DMS53 treated with DMSO at 0.1 percent for 48 hours (cell line): ENCODE data around the gene KEAP1.
A peak's percentile ranks its signal among the peaks of the same experiment; 100 is the strongest.

ENCODE experiments used
- DNase-seq: peaks from one replicate; lab custom pipeline; 2025; ENCODE audit not compliant: unreplicated experiment; lab: John Stamatoyannopoulos, UW

KEAP1 gene

DNA sequence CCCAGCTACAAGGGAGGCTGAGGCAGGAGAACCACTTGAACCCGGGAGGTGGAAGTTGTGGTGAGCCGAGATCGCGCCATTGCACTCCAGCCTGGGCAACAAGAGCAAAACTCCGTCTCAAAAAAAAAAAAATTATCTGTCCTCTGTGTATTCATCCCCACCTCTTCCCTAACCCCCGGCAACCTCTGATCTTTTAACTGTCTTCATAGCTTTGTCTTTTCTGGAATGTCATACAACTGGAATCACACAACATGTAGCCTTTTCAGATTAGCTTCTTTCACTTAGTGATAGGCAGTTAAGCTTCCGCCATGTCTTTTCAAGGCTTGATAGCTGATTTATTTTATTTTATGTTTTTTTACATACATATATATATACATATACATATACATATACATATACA is 22.5 kb upstream of the KEAP1 start:
- DNase-seq, result no peak

DNA sequence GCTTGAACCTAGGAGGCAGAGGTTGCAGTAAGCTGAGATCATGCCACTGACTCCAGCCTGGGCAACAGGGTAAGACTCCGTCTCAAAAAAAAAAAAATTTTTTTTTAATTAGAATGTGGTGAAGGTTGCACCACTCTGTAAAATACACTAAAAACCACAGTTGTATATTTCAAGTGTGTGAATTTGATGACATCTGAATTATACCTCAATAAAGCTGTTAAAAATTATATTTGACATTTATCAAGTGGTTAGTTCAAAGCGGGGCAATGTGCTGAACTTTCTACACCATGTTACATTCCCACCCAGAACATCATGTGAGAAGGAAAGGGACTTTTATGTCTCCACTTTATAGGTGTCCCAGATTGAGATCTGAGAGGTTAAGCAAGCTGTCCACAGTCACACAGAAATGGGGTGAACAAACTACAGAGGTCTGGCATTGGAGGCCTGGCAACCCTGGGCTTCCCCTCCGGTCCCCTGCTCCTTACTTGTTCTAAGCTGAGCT is 20.0 kb upstream of the KEAP1 start:
- DNase-seq, result no peak

DNA sequence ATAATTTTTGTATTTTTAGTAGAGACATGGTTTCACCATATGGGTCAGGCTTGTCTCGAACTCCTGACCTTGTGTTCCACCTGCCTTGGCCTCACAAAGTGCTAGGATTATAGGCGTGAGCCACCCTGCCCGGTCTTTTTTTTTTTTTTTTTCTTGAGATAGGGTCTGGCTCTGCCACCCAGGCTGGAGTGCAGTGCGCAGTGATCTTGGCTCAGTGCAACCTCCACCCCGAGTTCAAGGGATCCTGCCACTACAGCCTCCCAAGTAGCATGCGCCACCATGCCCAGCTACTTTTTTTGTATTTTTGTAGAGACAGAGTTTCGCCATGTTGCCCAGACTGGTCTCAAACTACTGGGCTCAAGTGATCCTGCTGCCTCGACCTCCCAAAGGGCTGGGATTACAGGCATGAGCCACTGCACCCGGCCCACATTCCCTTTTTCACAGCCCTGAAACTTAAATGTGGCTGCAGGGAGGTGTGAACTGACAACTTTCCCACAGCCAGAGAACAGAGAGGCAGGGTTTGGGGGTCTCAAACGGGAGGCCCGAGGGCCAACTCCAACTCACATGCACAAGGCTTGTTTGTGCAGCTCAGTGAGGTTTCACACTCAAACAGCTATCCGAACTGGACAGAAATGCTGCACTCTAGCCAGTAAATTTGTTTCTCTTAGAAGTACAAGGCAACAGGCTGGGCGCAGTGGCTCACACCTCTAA is 18.5 kb upstream of the KEAP1 start:
- no peak for DNase-seq

DNA sequence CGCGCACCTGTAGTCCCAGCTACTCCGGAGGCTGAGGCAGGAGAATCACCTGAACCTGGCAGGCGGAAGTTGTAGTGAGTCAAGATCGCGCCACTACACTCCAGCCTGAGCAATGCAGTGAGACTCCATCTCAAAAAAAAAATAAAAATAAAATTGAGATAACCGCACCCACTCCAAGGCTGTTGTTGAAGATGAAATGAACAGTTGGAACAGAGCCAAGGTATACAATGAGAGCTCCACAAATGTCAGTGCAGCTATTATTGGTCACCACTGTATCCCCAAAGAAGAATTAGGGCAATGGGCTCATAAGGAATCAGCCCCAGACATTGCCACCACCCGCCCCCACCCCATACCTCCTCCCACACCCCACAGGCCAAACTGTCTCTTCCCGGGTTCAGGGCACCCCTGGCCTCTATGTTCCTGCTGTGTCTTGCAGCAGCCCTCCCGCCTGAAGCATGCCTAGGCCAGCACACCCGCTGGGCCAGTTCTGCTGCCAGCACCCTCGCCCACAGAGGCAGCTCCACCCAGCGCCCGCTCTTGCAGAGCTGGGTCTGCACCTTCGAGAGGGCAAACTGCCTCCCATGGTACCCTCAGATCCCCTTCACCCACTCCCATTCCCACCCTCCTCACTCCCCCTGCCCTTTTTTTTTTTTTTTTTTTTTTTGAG is 17.6 kb upstream of the KEAP1 start:
- DNase-seq, result no peak

- DNase-seq, result no peak
Measured at GRCh38 chr19:10519421-10519820, 16.3 kb upstream of the KEAP1 start.

DNA sequence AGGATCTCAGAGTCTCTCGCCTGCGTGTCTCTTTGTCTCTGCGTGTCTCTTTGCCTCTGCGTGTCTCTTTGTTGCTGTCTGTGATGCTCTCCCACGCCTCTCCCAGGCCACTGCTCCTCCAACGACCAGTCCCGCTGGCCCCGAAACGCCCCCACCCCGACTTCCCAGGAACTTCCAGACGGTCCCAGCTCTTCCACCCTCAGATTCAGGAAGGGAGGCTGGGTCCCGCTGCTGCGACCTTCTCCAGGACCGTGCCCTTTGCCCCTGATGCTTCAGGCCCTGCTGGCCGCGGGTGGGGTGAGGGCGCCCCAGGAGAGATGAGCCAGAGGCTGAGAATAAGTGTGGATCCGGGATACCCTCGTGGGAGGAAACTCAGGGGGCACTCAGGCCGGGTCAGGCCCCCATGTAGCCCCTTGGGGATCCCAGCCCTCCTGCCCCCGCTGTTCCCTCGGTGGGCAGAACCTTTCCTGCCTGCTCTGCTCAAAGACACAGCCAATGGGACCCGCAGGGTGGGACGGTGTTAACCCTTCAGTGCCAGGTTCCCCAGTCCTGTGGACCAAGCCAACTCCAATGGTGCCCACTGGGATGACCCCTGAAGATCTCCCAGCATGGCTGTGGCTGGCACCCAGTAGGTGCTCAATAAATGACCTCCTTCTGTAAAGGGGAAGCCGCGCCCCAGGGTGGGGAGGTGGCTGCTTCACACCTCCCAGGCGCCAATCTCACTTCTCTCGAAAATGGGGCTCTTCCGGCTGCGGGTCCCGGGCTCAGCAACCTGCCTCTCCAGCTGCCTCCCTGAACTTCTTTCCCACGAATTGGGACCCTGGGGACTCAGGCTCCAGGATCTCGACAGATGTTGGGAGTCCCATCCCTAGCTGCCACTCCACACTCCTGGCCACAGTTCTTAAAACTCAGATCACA is 15.5 kb upstream of the KEAP1 start:
- DNase-seq, result no peak

GRCh38 chr19:10517760-10518443 is 14.7 kb upstream of the KEAP1 start:
- peak; percentile 24 for DNase-seq

DNA sequence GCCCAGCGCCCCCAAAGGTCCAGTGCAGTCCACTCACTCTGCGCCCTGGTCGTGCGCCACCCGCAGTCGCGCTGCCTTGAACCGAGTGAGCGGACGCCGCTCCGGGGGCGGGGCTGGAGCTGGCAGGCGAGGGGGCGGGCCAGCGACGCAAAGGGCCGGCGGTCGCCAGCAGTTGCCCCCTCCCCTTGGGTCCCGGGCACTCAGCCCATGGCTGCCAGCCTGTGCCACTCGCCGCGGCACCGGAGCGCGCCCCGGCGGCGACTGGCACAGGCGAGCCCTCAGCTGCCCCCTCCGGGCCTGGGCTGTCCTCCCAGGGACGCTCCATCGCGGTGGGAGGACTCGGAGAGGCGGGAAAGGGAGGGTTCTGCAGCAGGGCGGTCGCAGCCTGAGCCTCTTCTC is 14.2 kb upstream of the KEAP1 start, which contains the start of gene S1PR5:
Gene S1PR5, minus strand, starts transcription at position 87 of the 399 bp plus-strand sequence. CDS start 2,436 bp downstream, outside the sequence.
- DNase-seq, result no peak

- no peak for DNase-seq
Measured at GRCh38 chr19:10516671-10517286, 13.6 kb upstream of the KEAP1 start.

DNA sequence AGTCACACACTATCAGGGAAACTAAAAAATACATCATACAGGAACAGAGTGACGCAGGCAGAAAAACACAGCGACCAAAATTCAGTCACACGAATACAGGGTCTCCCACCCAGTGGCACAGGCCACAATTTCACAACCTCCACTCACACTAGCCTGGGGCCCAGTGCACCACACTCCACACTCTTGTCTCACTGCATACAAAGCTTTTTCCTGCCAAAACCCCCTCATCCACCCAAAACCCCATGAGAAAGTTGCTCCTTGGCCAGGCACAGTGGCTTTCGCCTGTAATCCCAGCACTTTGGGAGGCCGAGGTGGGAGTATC is 12.9 kb upstream of the KEAP1 start:
- DNase-seq, result no peak

GRCh38 chr19:10514211-10515145 is 11.3 kb upstream of the KEAP1 start:
- DNase-seq, result no peak

- no peak for DNase-seq
Measured at GRCh38 chr19:10513223-10513622, 10.1 kb upstream of the KEAP1 start.

GRCh38 chr19:10510301-10510802 is 7.2 kb upstream of the KEAP1 start:
- no peak for DNase-seq

DNA sequence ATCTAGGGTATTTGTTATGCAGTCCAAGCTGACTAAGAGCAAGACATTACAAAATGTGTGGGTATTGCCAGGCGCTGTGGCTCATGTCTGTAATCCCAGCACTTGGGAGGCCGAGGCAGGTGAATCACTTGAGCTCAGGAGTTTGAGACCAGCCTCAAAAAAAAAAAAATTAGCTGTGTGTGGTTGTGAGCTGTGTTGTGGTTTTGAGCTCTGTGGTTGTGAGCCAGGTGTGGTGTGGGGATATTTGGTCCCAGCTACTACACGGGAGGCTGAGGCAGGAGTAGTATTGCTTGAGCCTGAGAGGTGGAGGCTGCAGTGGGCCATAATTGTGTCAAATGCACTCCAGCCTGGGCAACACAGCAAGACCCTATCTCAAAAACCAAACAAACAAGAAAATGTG is 5.6 kb upstream of the KEAP1 start:
- no peak for DNase-seq

DNA sequence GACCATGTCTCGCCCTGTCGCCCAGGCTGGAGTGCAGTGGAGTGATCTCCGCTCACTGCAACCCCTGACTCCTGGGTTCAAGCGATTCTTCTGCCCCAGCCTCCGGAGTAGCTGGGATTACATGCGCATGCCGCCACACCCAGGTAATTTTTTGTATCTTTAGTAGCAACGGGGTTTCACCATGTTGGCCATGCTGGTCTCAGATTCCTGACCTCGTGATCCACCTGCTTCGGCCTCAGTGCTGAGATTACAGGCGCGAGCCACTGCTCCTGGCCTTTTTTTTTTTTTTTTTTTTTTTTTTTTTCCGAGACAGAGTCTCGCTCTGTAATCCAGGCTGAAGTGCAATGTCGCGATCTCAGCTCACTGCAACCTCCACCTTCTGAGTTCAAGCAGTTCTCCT is 4.9 kb upstream of the KEAP1 start:
- DNase-seq, result no peak

DNA sequence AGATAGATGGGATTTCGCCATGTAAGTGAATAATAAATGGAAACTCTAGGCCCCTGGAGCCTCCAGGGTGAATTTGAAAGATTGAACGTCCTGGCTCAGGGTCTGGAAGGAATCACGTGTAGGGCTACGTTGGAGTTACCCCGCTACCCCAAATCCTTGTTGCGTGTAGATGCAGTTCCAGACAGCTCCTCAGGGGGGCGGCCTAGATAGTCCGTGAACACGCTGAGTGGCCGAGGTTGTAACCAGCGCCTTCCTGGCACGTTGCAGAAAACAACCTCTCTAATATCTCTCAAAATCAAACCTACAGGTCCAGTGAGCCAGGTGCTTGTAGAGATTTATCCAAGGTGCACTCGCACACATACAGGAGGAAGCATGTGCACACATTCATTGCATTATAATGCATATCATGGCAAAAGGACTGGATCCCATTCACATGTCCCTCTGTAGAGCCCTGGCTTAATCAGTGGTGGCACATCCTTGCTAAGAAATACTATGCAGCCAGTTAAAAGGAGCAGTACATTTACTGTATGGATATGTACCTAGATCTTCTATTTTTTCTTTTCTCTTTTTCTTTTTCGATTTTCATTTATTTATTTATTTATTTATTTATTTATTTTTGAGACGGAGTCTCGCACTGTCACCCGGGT is 2.5 kb upstream of the KEAP1 start:
- DNase-seq, result no peak

- peak; percentile 44 for DNase-seq
Measured at GRCh38 chr19:10502524-10503001, 593 bp downstream of the KEAP1 start.

GRCh38 chr19:10501971-10502523 is 1.1 kb downstream of the KEAP1 start:
- no peak for DNase-seq
